Measurements from ENCODE around the gene MRPL2. TPM values are rescaled to one million over a fixed set of nuclear protein-coding genes. Genes with fewer than 3 reads are reported as not detected.

MRPL2 gene
- total RNA-seq, 1 experiment from 2014 or later: 125 TPM

DNA sequence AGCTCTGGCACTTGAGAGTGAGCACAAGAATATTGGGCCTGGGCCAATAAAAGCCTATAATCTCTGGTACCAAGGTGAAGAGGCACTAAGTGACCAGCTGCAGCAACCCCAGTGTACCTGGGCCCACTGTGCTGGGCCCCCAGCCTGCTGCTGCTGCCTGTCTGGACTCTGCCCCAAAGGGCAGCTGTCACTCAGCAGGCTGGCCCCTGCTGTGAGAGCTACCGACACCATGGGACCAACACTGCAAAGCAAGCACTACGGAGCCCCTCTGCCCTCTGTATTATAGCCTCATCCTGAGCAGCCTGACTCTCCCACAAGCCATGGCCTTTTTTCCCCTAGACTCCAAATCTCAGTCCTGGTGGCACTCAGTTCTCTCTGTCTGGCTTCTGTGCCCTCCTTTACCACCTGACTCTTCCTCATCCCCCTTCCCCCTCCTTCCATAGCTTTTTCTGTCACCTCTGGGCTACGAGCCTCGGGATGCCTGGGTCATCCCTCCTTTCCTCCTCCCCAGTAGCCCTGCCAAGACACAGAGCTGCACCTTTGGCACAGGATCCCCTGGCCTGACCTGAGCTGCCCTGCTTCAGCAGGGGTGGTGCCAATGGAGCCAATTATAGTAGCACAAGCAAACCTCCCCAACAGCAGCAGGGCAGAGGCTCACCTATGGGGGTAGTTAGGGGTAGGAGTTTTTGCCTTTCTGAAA is 23.6 kb downstream of the MRPL2 start:
- DNase-seq: no peak
- TF ChIP-seq, protein P1, sequence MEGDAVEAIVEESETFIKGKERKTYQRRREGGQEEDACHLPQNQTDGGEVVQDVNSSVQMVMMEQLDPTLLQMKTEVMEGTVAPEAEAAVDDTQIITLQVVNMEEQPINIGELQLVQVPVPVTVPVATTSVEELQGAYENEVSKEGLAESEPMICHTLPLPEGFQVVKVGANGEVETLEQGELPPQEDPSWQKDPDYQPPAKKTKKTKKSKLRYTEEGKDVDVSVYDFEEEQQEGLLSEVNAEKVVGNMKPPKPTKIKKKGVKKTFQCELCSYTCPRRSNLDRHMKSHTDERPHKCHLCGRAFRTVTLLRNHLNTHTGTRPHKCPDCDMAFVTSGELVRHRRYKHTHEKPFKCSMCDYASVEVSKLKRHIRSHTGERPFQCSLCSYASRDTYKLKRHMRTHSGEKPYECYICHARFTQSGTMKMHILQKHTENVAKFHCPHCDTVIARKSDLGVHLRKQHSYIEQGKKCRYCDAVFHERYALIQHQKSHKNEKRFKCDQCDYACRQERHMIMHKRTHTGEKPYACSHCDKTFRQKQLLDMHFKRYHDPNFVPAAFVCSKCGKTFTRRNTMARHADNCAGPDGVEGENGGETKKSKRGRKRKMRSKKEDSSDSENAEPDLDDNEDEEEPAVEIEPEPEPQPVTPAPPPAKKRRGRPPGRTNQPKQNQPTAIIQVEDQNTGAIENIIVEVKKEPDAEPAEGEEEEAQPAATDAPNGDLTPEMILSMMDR (IDR thresholded peaks at IDR 0.05; ENCODE audit: unreplicated experiment): no peak
- intact Hi-C loops (cut with micrococcal nuclease; ENCODE audit: unreplicated experiment): no loop called here
- H3K9me3 Mint-ChIP-seq (ENCODE audit: low read depth, unreplicated experiment): no peaks in the 10 kb centered on the region
- H3K4me1 Mint-ChIP-seq (ENCODE audit: low read depth, unreplicated experiment): no peaks in the 10 kb centered on the region
- H3K27ac Mint-ChIP-seq (ENCODE audit: unreplicated experiment): no peak overlapping the region
- CTCF ChIA-PET: no interaction called here
- H3K4me3 Mint-ChIP-seq (ENCODE audit: low read depth, unreplicated experiment): no peak overlapping the region
- no peaks in the 10 kb centered on the region for H3K27me3 Mint-ChIP-seq (ENCODE audit: unreplicated experiment)
- no TSS peak for BruUV-seq (replicated peaks)
- H3K36me3 Mint-ChIP-seq (ENCODE audit: insufficient read depth, unreplicated experiment): peaks cover 83% of the 10 kb centered on the region

DNA sequence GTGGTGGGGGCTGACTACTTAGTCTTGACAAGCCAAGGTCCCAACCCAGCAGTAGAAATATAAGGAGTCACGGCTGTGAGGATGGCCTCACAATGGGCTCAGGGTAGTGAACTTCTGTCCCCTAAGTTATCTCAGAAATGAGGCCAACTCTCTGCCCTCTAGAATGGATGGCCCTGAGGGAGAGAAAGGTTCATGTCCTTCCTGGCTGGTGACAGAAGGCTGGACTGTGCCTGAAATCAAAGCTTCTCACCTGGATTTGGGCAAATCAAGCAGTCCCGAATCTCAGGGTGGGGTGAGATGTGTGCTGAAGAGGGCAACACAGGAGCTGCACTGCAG is 25.1 kb downstream of the MRPL2 start:
- no peaks in the 10 kb centered on the region for H3K9me3 Mint-ChIP-seq (ENCODE audit: low read depth, unreplicated experiment)
- BruUV-seq (replicated peaks): no TSS peak
- H3K27me3 Mint-ChIP-seq (ENCODE audit: unreplicated experiment): no peaks in the 10 kb centered on the region
- H3K4me3 Mint-ChIP-seq (ENCODE audit: low read depth, unreplicated experiment): no peak overlapping the region
- no peak for DNase-seq
- CTCF ChIA-PET: interaction anchor here (1.2 kb wide), 1 partner anchor 14 kb away, joined by 3 read pairs; no protein-coding TSS in a partner anchor
- peaks cover 84% of the 10 kb centered on the region for H3K36me3 Mint-ChIP-seq (ENCODE audit: insufficient read depth, unreplicated experiment)
- TF ChIP-seq, protein P1 (IDR thresholded peaks at IDR 0.05; ENCODE audit: unreplicated experiment): no peak
- H3K4me1 Mint-ChIP-seq (ENCODE audit: low read depth, unreplicated experiment): no peaks in the 10 kb centered on the region
- intact Hi-C loops (cut with micrococcal nuclease; ENCODE audit: unreplicated experiment): no loop called here
- H3K27ac Mint-ChIP-seq (ENCODE audit: unreplicated experiment): no peak overlapping the region

DNA sequence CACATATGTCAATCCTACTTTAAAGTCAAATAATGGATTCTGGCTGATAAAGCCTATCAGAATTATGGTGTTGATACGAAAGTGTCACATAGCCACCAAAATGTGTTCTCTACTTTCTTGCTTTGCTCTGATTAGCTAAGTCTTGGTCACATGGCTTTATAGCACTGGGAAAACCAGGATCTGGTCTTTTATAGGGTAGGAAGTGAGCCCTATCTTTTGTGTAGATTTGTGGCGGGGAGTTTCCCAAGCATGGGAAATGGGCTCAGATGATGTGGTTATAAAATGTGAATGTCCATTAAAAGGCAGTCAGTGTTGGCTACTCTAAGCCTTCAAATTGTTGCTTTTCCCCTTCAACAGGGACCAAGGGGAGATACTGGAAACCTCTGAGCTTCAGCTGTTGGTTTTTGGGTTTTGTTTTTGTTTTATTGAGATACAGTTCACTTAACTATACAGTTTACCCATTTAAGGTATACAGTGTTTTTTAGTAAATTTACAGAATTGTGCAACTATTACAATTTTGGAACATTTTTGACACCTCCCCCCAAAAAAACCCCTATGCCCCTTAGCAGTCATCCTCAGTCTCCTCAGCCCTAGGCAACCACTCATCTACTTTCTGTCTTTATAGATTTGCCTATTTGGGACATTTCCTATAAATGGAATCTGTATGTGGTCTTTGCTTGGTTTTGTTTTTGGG is 25.6 kb downstream of the MRPL2 start:
- Mint-ChIP-seq H3K27me3 (ENCODE audit: unreplicated experiment) (no peaks in the 10 kb centered on the region), H3K4me1 (ENCODE audit: low read depth, unreplicated experiment) (no peaks in the 10 kb centered on the region), H3K9me3 (ENCODE audit: low read depth, unreplicated experiment) (no peaks in the 10 kb centered on the region), H3K36me3 (ENCODE audit: insufficient read depth, unreplicated experiment) (peaks cover 79% of the 10 kb centered on the region), H3K27ac (ENCODE audit: unreplicated experiment) (no peak overlapping the region), H3K4me3 (ENCODE audit: low read depth, unreplicated experiment) (no peak overlapping the region)
- TF ChIP-seq, protein P1 (IDR thresholded peaks at IDR 0.05; ENCODE audit: unreplicated experiment): no peak
- no peak for DNase-seq
- CTCF ChIA-PET: interaction anchor here (0.7 to 1.2 kb wide), 2 partner anchors 14 to 72 kb away, joined by 3 read pairs; no protein-coding TSS in a partner anchor
- no TSS peak for BruUV-seq (replicated peaks)
- intact Hi-C loops (cut with micrococcal nuclease; ENCODE audit: unreplicated experiment): no loop called here

DNA sequence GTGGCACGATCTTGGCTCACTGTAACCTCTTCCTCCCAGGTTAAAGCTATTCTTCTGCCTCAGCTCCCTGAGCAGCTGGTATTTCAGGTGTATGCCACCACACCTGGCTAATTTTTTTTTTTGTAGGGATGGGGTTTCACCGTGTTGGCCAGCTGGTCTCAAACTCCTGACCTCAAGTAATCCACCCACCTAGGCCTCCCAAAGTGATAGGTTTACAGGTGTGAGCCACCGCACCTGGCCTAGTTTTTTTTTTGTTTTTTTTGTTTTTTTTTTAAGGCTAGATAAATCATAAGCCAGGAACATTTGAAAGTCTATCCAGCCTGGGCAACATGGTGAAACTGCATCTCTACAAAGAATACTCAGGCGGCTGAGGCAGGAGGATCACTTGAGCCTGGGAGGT is 26.9 kb downstream of the MRPL2 start:
- intact Hi-C loops (cut with micrococcal nuclease; ENCODE audit: unreplicated experiment): no loop called here
- CTCF ChIA-PET: interaction anchor here (0.5 kb wide), 1 partner anchor 468 kb away, joined by 3 read pairs; no protein-coding TSS in a partner anchor
- Mint-ChIP-seq H3K4me1 (ENCODE audit: low read depth, unreplicated experiment) (no peaks in the 10 kb centered on the region), H3K36me3 (ENCODE audit: insufficient read depth, unreplicated experiment) (peaks cover 82% of the 10 kb centered on the region), H3K27ac (ENCODE audit: unreplicated experiment) (no peak overlapping the region), H3K27me3 (ENCODE audit: unreplicated experiment) (no peaks in the 10 kb centered on the region), H3K9me3 (ENCODE audit: low read depth, unreplicated experiment) (no peaks in the 10 kb centered on the region), H3K4me3 (ENCODE audit: low read depth, unreplicated experiment) (no peak overlapping the region)
- BruUV-seq (replicated peaks): no TSS peak
- no peak for DNase-seq
- TF ChIP-seq, protein P1 (IDR thresholded peaks at IDR 0.05; ENCODE audit: unreplicated experiment): no peak
